Measurements from ENCODE around the gene PURA.
A peak's percentile ranks its signal among the peaks of the same experiment; 100 is the strongest.

PURA gene

GRCh38 chr5:140109759-140110645 is 3.9 kb upstream of the PURA start:
- DNase-seq (ENCODE audit: low read depth in 2 of 2): no peak

DNA sequence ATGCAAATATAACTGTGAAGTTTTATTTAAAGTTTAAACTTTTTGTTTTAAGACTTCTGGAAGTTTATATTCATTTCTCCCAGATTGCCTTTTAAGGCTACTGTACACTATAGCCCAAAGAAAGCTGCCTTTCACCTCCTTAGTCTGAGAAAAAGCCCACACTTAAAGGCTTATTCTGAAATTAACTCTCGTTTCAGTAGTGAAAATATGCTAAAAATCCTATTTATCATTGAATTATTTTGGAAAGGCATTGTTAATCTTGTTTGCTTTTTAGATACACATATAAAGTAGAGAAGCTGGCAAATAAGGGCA is 3.3 kb upstream of the PURA start:
- DNase-seq (ENCODE audit: low read depth in 2 of 2): no peak

GRCh38 chr5:140111011-140111858 is 2.7 kb upstream of the PURA start:
- no peak for DNase-seq (ENCODE audit: low read depth in 2 of 2)

DNA sequence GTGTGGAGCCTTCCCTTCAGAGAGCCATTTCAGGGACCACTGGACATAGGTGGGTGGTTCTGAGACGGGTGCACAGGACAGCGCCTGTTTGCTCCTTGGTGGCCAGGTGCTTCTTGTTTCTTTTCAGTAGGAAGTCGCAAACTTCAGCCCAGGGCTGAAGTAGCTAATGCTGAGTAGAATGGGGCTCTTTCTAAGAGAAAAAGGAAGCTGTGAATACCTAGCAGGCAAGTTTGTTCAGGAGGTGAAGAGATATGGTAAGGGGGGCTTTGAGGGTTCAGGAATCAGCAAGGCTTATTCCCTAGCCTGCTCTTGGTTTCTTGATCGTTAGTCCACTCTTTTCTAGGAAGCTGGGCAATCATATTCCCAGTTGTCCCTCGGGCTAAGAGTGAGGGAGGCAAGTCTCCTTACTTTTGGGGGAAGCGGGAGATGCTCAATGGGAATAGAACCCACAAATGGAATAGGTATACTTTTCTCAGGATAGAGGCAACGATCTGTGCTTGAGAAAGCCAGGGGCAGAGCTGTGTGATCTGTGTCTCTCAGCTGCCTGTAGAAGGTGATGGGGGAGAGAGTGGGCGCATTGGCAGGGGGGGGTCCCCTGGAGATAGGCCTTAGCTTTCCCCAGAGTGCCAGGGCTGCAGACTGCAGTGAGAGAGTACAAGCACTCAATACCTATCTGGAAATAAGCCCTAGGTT is 1.9 kb upstream of the PURA start:
- no peak for DNase-seq (ENCODE audit: low read depth in 2 of 2)

DNA sequence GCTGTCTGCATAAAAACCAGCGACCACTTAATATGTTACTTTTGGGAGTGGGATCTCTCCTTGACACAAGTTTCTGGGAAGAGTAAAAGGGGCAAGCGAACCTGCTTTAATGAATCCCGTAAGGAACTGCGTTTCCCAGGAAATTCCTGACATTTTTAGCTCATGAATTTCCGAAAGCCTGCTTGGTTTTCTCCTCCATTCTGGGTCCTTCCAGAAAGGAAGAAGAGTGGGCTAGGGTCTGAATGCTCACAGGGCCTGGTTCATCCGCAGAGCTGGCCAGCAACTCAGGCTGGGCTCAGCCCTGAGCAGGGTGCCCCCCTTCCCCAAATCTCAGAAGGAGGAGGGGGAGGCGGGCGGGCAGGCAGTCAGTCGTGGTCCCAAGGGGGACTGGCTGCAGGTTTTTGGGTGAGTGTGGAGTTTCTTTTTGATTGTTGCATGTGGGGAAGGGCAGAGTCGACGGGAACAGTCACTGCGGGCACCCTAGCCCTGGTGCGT is 1.2 kb upstream of the PURA start:
- DNase-seq (ENCODE audit: low read depth in 2 of 2): no peak

DNA sequence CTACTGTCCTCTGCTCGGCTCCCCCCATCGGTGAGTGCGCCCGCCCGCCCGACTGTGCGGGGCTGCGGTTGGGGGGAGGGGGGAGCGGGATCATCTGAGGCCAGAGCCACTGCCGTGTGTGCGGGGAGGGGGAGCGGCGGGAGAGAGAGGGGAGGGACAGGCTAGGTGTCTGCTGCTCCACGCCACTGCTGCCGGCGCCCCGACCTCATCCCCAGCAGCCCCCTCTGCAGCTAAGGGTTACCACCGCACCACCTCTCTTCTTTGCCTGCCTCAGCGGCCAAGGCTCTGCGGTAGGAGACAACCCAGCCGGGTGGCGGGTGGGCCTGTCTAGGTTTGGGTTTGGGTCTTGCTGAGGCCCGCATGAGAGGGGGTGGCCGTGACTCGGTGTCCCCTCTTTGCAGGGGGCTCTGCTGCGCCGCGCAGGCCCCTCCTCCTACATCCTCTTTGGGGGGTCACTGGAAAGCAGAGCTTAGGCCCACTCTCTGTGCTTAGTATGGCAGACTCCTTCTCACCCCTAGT is 670 bp upstream of the PURA start:
- DNase-seq (ENCODE audit: low read depth in 2 of 2): peak in 1 of 2 donors; percentile 15

GRCh38 chr5:140114341-140115185 is 654 bp downstream of the PURA start:
- peak in 1 of 2 donors; percentile 18 for DNase-seq (ENCODE audit: low read depth in 2 of 2)

- no peak for DNase-seq (ENCODE audit: low read depth in 2 of 2)
These were observed 1.2 kb downstream of the PURA start for GRCh38 chr5:140115186-140115500.

GRCh38 chr5:140116716-140117115 is 2.8 kb downstream of the PURA start:
- DNase-seq (ENCODE audit: low read depth in 2 of 2): no peak

DNA sequence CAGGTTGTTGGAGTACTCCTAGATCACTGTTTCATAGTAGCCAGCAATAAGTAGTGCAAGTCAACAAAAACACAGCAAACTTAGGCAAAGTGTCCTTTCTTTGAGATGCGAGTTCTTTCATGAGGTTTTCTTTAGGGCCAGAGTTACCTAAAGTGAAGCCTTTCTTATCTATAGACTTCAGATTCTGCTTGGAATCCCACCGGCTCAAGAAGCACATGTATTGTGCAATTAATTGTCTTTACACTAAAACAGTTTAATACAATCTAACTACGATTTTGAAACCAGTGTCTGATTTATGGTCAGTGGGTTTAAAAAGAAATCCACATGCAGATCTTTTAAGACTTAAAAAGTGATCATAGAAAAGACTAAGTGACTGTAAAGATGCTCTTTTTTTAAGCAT is 3.6 kb downstream of the PURA start:
- DNase-seq (ENCODE audit: low read depth in 2 of 2): no peak

GRCh38 chr5:140118302-140118936 is 4.5 kb downstream of the PURA start:
- no peak for DNase-seq (ENCODE audit: low read depth in 2 of 2)

- DNase-seq (ENCODE audit: low read depth in 2 of 2): no peak
These were observed 11.7 kb downstream of the PURA start, which contains the start of gene IGIP for GRCh38 chr5:140125637-140126036. IGIP (plus strand) TSS chr5:140125937; CDS start chr5:140128477, 2,540 bp downstream.

- no peak for DNase-seq (ENCODE audit: low read depth in 2 of 2)
These were observed 12.6 kb downstream of the PURA start for GRCh38 chr5:140126315-140127012.

DNA sequence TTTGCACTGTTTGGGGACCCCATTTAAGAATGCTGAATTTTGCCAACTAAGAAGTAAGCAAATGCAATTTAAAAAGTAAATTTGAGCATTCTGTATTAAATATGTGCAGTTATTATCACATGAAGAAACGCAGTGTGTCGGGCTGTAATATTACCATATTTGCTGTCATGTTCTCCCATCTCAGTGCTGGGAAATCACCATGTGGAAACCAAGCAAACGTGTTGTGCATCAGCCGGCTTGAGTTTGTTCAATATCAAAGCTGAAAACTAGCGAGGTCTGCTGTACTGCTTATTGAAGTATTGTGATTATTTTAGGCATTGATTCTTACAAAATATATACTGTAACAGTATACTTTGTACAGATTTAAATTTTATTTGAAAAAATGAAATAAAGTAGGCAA is 14.5 kb downstream of the PURA start:
- no peak for DNase-seq (ENCODE audit: low read depth in 2 of 2)

GRCh38 chr5:140130949-140131733 is 17.2 kb downstream of the PURA start:
- no peak for DNase-seq (ENCODE audit: low read depth in 2 of 2)

GRCh38 chr5:140131967-140132409 is 18.1 kb downstream of the PURA start:
- DNase-seq (ENCODE audit: low read depth in 2 of 2): no peak

- DNase-seq (ENCODE audit: low read depth in 2 of 2): no peak
These were observed 19.7 kb downstream of the PURA start for GRCh38 chr5:140133514-140134167.

DNA sequence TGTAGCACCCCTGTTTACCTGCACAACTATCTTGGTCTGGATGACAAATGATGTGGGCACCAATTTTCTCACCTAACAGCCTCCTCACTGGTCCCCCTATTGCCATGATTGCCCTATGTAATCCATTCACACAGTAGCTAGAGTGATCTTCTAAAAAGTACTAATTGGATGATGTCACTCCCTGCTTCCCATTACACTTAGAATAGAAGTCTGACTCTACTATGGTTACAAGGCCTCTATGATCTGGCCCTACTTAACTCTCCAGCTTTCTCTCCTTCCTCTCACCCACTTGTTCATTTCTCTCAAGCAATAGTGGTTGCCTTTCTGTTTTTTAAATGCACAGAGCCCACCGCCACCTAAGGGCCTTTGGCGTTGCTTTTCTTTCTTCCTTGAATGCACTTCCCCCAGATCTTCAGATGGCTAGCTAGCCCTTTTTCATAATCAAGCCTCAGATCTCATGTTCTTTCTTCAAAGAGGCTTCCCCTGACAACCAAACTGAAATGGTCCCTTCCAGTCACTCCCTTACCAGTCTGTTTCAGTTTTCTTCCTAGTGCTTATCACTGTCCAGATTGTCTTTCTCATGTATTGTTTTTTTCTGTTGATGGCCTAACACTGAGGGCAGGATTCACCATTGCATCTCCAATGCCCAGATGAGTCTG is 20.5 kb downstream of the PURA start:
- DNase-seq (ENCODE audit: low read depth in 2 of 2): no peak
